ACC112 (cell line): Measurements from ENCODE around the gene TRPC4.
A peak's percentile ranks its signal among the peaks of the same experiment; 100 is the strongest.

ENCODE experiments used
- H2AFZ ChIP-seq: fragments of 200-600 bp; sonication (generic); one replicate; pipeline ENCODE4 v1.6.0; 2017; ENCODE audit warnings: antibody characterized with exemption, low read length; ENCODE audit not compliant: unreplicated experiment
- H3K27ac ChIP-seq: fragments of 200-600 bp; sonication (generic); 2 replicates; pipeline ENCODE4 v1.5.1; 2014; ENCODE audit warnings: low read depth, mild to moderate bottlenecking, antibody characterized with exemption, low read length, moderate library complexity
- H3K27me3 ChIP-seq: fragments of 200-600 bp; sonication (generic); 2 replicates; pipeline ENCODE4 v1.6.1; 2014; ENCODE audit warnings: mild to moderate bottlenecking, antibody characterized with exemption, low read length, moderate library complexity, mixed read lengths; ENCODE audit not compliant: insufficient read depth
- H3K36me3 ChIP-seq: fragments of 200-600 bp; sonication (generic); 2 replicates; pipeline ENCODE4 v1.6.1; 2016; ENCODE audit warnings: mild to moderate bottlenecking, antibody characterized with exemption, low read length, moderate library complexity, mixed read lengths; ENCODE audit not compliant: insufficient read depth
- H3K4me1 ChIP-seq: fragments of 200-600 bp; sonication (generic); one replicate; pipeline ENCODE4 v1.6.1; 2016; ENCODE audit warnings: low read length, mixed read lengths; ENCODE audit not compliant: insufficient read depth, unreplicated experiment, control insufficient read depth
- H3K4me3 ChIP-seq: fragments of 200-600 bp; sonication (generic); 2 replicates; pipeline ENCODE4 v1.5.1; 2014; ENCODE audit warnings: mild to moderate bottlenecking, low read depth, low read length
- H3K79me2 ChIP-seq: fragments of 200-600 bp; sonication (generic); one replicate; pipeline ENCODE4 v1.6.0; 2016; ENCODE audit warnings: low read length; ENCODE audit not compliant: control insufficient read depth, unreplicated experiment, insufficient read depth

Gene TRPC4

DNA sequence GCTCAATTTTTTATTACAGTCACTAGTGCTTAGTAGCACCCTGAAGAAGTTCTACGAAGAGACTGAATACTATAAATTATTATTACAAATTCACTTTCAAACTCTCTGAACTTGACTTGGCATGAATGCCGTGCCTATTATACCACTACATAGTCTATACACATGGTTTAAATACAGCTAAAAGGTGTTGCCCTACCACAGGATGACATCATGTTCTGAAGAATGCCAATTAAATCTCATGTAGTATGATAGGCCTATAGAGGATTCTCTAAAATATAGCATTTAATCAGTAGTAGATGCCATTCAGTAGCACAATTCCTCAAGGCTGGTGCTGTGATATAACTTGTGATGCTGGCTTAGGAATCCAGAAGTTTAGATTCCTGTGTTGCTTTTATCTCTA is 254.3 kb downstream of the TRPC4 start:
- Histone ChIP-seq H3K4me3 (no peak overlapping the region), H3K27ac (no peak overlapping the region), H3K79me2 (no peaks in the 10 kb centered on the region), H3K36me3 (no peaks in the 10 kb centered on the region), H3K27me3 (no peaks in the 10 kb centered on the region), H3K4me1 (peaks cover 30% of the 10 kb centered on the region), H2AFZ (no peak overlapping the region)

DNA sequence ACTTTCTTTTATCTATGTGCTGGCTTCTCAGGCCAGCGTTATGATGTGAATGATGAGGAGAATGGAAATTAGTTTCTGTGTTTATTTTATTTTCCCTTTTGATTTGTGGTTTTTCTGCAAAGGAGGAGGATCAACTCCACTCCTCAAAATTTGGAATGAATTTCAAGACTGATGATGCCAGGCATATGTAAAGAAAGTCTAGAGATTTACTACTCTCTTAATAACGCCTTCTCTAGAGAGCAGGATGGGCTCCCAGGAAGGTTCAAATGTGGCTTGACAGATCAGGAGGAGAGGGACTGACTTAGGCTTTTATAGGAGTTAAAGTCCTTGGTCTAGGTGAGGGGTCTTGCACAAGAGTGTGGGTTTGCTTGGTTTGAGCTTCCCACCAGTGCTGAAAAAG is 255.9 kb downstream of the TRPC4 start:
- peaks cover 30% of the 10 kb centered on the region for H3K4me1 ChIP-seq
- no peak overlapping the region for H3K27ac ChIP-seq
- no peak overlapping the region for H3K4me3 ChIP-seq
- H3K79me2 ChIP-seq: no peaks in the 10 kb centered on the region
- no peaks in the 10 kb centered on the region for H3K36me3 ChIP-seq
- no peaks in the 10 kb centered on the region for H3K27me3 ChIP-seq
- no peak overlapping the region for H2AFZ ChIP-seq

DNA sequence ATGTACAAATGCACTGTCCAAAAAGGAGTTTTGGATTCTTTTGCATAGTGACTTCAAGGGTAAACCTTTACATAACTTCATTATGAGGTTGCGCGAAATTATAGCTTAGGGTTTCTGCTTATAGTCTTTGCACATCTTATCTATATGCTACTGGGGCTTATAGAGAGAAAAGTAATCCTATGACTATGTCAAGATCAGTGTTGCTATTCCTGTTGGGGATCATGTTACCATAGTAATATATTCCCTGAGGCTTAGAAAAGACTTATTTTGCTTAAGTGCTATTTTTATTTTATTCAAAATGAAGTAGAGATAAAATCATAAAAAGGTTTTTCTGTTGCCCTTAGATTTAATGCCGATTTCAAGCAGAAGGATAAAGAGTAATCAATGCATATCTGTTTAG is 256.3 kb downstream of the TRPC4 start:
- H3K27me3 ChIP-seq: no peaks in the 10 kb centered on the region
- H3K4me1 ChIP-seq: peaks cover 30% of the 10 kb centered on the region
- no peak overlapping the region for H2AFZ ChIP-seq
- H3K79me2 ChIP-seq: no peaks in the 10 kb centered on the region
- H3K36me3 ChIP-seq: no peaks in the 10 kb centered on the region
- H3K4me3 ChIP-seq: no peak overlapping the region
- H3K27ac ChIP-seq: no peak overlapping the region

DNA sequence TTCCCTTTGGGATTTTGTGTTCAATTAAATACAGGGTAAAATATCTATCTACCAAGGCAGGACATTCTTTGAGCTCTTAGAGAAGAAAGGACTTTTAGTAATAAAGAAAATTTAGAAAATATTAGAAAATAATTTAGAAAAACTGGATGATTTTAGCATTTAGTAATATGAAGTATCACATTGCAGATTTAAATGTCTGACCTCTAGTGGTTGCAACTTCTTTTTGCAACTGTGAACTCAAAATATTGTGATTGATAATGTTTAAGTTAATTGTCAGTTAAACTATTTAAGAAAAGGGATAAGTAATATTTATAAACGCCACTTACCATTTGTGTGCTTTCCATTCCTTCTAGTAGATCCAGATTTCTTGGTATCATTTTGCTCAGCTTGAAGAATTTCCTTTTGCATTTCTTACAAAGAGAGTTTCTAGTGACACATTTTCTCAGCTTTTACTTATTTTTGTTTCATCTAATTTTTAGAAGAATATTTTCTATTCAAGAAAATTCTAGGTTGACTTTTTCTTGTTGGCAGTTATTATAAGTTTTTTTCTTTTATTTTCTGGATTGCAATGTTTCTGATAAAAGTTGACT is 260.7 kb downstream of the TRPC4 start:
- H2AFZ ChIP-seq: no peak overlapping the region
- no peaks in the 10 kb centered on the region for H3K27me3 ChIP-seq
- no peaks in the 10 kb centered on the region for H3K36me3 ChIP-seq
- no peak overlapping the region for H3K4me3 ChIP-seq
- no peaks in the 10 kb centered on the region for H3K79me2 ChIP-seq
- H3K27ac ChIP-seq: no peak overlapping the region
- no peaks in the 10 kb centered on the region for H3K4me1 ChIP-seq

GRCh38 chr13:37602733-37603381 is 266.7 kb downstream of the TRPC4 start:
- Histone ChIP-seq H3K4me3 (no peak overlapping the region), H3K36me3 (no peaks in the 10 kb centered on the region), H3K27ac (no peak overlapping the region), H3K27me3 (no peaks in the 10 kb centered on the region), H3K79me2 (no peaks in the 10 kb centered on the region), H2AFZ (no peak overlapping the region), H3K4me1 (peaks cover 10% of the 10 kb centered on the region)

DNA sequence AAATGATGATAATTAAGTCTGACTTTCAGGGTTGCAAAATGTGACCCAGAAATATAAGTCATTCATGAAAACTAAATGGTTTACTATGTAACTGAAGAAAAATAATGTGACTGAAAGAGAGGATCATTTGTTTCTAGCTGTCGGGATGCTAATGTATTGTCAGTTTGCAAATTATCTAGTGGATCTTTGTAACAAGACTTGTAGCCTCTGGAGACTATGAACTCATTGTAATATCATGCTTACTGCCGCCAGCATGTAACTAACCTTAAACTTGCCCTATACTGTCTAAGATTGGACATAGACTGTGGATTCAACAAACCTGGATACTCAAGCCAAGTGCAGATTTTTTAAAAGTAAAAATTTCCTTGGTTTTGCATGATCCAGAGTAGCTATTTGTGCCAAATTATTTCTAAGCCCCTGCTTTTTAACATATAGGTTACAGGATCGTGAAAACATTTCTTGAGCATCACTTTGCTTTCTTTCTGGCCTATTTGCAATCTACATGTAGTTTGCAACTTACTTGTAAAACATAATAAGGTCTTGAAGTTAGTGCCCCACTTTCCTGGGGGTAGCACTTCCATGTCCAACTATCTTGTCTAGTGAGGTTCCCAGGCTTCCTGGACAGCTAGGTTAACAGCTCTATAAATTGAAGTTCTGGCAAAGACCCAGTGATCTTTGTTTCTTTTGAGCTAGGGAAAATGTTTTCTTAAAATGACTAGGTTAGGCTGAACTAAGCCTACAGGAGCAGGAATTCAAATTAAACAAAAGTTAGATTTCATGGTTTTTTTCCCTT is 267.7 kb downstream of the TRPC4 start:
- H3K79me2 ChIP-seq: no peaks in the 10 kb centered on the region
- H3K27ac ChIP-seq: no peak overlapping the region
- H3K4me3 ChIP-seq: no peak overlapping the region
- H3K27me3 ChIP-seq: no peaks in the 10 kb centered on the region
- H3K4me1 ChIP-seq: peaks cover 10% of the 10 kb centered on the region
- no peaks in the 10 kb centered on the region for H3K36me3 ChIP-seq
- no peak overlapping the region for H2AFZ ChIP-seq

DNA sequence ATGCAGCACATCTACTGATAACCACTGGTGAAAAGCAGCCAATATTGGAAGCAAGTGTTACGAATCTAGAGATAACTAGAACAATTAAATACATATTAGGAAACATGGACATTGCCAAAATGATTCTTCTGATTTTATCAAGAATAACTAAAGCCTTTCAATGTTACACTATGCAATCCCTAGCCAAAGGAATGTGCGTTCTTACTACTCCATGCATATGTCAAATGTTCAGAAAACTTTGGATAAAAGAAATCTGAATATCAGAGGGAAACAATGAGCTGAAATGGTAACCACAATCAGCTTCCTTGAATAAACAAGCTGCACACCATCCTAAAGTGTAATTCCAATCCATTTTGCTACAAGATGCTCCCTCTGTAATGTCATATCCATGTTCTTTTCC is 270.1 kb downstream of the TRPC4 start:
- peaks cover 21% of the 10 kb centered on the region for H3K4me1 ChIP-seq
- H3K79me2 ChIP-seq: no peaks in the 10 kb centered on the region
- no peaks in the 10 kb centered on the region for H3K36me3 ChIP-seq
- H2AFZ ChIP-seq: peak overlapping the region; percentile 33
- no peak overlapping the region for H3K27ac ChIP-seq
- no peak overlapping the region for H3K4me3 ChIP-seq
- no peaks in the 10 kb centered on the region for H3K27me3 ChIP-seq

DNA sequence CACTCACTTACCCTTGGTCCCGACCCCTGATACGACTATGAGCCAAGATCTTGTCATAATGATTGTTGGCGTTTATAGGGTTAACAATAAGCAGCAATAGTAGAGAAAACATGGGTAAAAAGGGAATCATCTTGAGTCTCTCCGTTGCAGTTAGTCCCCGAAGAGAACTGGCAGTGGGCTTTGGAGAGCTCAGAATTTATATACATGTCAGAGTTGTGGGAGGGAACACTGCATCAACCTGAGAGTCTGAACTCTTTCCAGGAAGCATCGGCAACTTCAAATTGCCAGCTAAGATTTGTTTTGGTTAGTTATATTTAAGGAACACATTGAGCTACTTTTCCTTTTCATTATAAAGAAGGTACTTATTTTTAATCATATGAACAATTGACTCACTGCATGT is 271.0 kb downstream of the TRPC4 start, which contains the start of gene POSTN:
TSS of gene POSTN (minus strand) at position 172 of the 400 bp plus-strand sequence. CDS start at position 130, 42 bp downstream.
- Histone ChIP-seq H3K27me3 (no peaks in the 10 kb centered on the region), H3K36me3 (no peaks in the 10 kb centered on the region), H3K79me2 (no peaks in the 10 kb centered on the region), H3K4me3 (peak within 1 kb of the TSS; percentile 72), H2AFZ (peak within 1 kb of the TSS; percentile 54), H3K4me1 (peaks cover 21% of the 10 kb centered on the region), H3K27ac (no peak within 1 kb of the TSS)

- H3K79me2 ChIP-seq: no peaks in the 10 kb centered on the region
- H3K27me3 ChIP-seq: no peaks in the 10 kb centered on the region
- H3K27ac ChIP-seq: 0 out of 2 replicates have a peak overlapping the region, but pooled peaks have one; percentile 11
- H3K4me3 ChIP-seq: peak overlapping the region; percentile 72
- H2AFZ ChIP-seq: peak overlapping the region; percentile 54
- peaks cover 21% of the 10 kb centered on the region for H3K4me1 ChIP-seq
- H3K36me3 ChIP-seq: no peaks in the 10 kb centered on the region
These were observed 272.0 kb downstream of the TRPC4 start for GRCh38 chr13:37597477-37598025.

GRCh38 chr13:37596805-37597204 is 272.8 kb downstream of the TRPC4 start:
- H3K79me2 ChIP-seq: no peaks in the 10 kb centered on the region
- no peak overlapping the region for H3K27ac ChIP-seq
- peak overlapping the region; percentile 72 for H3K4me3 ChIP-seq

More at GRCh38 chr13:37596805-37597204, 272.8 kb downstream of the TRPC4 start:
- peak overlapping the region; percentile 54 for H2AFZ ChIP-seq
- no peaks in the 10 kb centered on the region for H3K27me3 ChIP-seq
- H3K4me1 ChIP-seq: peaks cover 15% of the 10 kb centered on the region
- no peaks in the 10 kb centered on the region for H3K36me3 ChIP-seq
